Endothelial cell of umbilical vein (primary cell): ENCODE measurements around the gene ABCB6. TPM values are rescaled to one million over a fixed set of nuclear protein-coding genes. Genes with fewer than 3 reads are reported as not detected.

Experiments
- BruUV-seq: library from RNA; stranded (reverse); fragments of 400-500 nt; replicated peaks from 2 replicates; lab custom pipeline; 2021; lab: Mats Ljungman, UMichigan
- CTCF ChIA-PET: fragments of 300-600, 350-600 bp; sonication (Branson Sonifier 250); formaldehyde crosslinking; loops from one replicate; lab custom pipeline; 2021; ENCODE audit warnings: antibody characterized with exemption, inconsistent platforms; lab: Charles Lee
- POLR2A ChIA-PET: fragments of 300-600, 350-600 bp; sonication (Branson Sonifier 250); formaldehyde crosslinking; loops from one replicate; lab custom pipeline; 2021; ENCODE audit warnings: antibody characterized with exemption, inconsistent platforms; lab: Charles Lee
- DNase-seq: peaks from one replicate; pipeline ENCODE4 v3.0.0-alpha.2; 2011; ENCODE audit warnings: low read depth, low spot score
- FAIRE-seq: peaks from 2 replicates; lab custom pipeline; 2011; peaks lifted over from hg19 to GRCh38; lab: Jason Lieb, UNC
- H2AFZ ChIP-seq: 2 replicates; pipeline ENCODE4 v1.6.0; 2012; ENCODE audit warnings: low read depth, low read length, control low read depth, inconsistent platforms
- H3K27ac ChIP-seq: 2 replicates; pipeline ENCODE4 v1.5.1; 2011; ENCODE audit warnings: low read depth, mild to moderate bottlenecking, control low read depth, low read length, moderate library complexity; ENCODE audit not compliant: insufficient read depth
- H3K27me3 ChIP-seq, 2 experiments: 2 replicates each; pipeline versions ENCODE4 v1.6.0 to v1.6.1; 2011; ENCODE audit warnings: low read length in 2 of 2, mixed read lengths in 1 of 2; ENCODE audit not compliant: control insufficient read depth in 2 of 2, insufficient read depth in 2 of 2
- H3K36me3 ChIP-seq, 2 experiments: 2 replicates in 1 of 2; 3 replicates in 1 of 2; pipeline ENCODE4 v1.5.1; 2011; ENCODE audit warnings: low read length in 2 of 2, mild to moderate bottlenecking in 1 of 2, moderate library complexity in 1 of 2; ENCODE audit not compliant: control insufficient read depth in 2 of 2, insufficient read depth in 2 of 2; ENCODE audit errors: extremely low read depth in 1 of 2
- H3K4me1 ChIP-seq: 3 replicates; pipeline ENCODE4 v1.5.1; 2011; ENCODE audit warnings: mild to moderate bottlenecking, low read length; ENCODE audit not compliant: control insufficient read depth, insufficient read depth; ENCODE audit errors: extremely low read depth
- H3K4me2 ChIP-seq: 2 replicates; pipeline ENCODE4 v1.6.1; 2011; ENCODE audit warnings: low read length, control low read depth, mixed read lengths; ENCODE audit not compliant: insufficient read depth
- H3K4me3 ChIP-seq, 3 experiments: fragments of 200-600 bp in 1 of 3; sonication (generic), shearing (Covaris generic) in 1 of 3; replicated peaks in 1 of 3; 2 replicates each; pipeline ENCODE4 v1.5.1; 2011 to 2016; ENCODE audit warnings: control low read depth in 3 of 3, low read length in 3 of 3, mild to moderate bottlenecking in 2 of 3, inconsistent platforms in 1 of 3, low read depth in 1 of 3, moderate library complexity in 1 of 3; ENCODE audit not compliant: insufficient read depth in 1 of 3
- H3K79me2 ChIP-seq: 2 replicates; pipeline ENCODE4 v1.6.0; 2012; ENCODE audit warnings: low read length, inconsistent platforms; ENCODE audit not compliant: control insufficient read depth, insufficient read depth
- H3K9ac ChIP-seq: replicated peaks from 2 replicates; pipeline ENCODE3; 2011; ENCODE audit warnings: low read length, control low read depth; ENCODE audit not compliant: insufficient read depth; ENCODE audit errors: extremely low read depth
- H3K9me1 ChIP-seq: replicated peaks from 3 replicates; pipeline ENCODE4 v1.6.0; 2011; ENCODE audit warnings: mild to moderate bottlenecking, low read length; ENCODE audit not compliant: control insufficient read depth, insufficient read depth; ENCODE audit errors: extremely low read depth
- H3K9me3 ChIP-seq: replicated peaks from 2 replicates; pipeline ENCODE4 v1.5.1; 2012; ENCODE audit warnings: low read length, inconsistent platforms; ENCODE audit not compliant: control insufficient read depth, insufficient read depth
- H4K20me1 ChIP-seq: replicated peaks from 2 replicates; pipeline ENCODE3; 2011; ENCODE audit warnings: mild to moderate bottlenecking, low read length; ENCODE audit not compliant: control insufficient read depth, insufficient read depth; ENCODE audit errors: extremely low read depth
- EZH2 ChIP-seq: IDR thresholded peaks from 2 replicates; pipeline ENCODE4 v1.6.1; 2012; ENCODE audit warnings: borderline replicate concordance, low read depth, mild to moderate bottlenecking, moderate library complexity, low read length, inconsistent platforms; ENCODE audit not compliant: severe bottlenecking
- FOS ChIP-seq: IDR thresholded peaks from 2 replicates; pipeline ENCODE4 v1.6.1; 2011; ENCODE audit warnings: mild to moderate bottlenecking, low read length, moderate library complexity, borderline replicate concordance; ENCODE audit not compliant: insufficient read depth
- GATA2 ChIP-seq: IDR thresholded peaks from 2 replicates; pipeline ENCODE4 v1.7.0; 2011; ENCODE audit warnings: low read depth, mild to moderate bottlenecking, moderate library complexity, mixed read lengths, low read length; ENCODE audit not compliant: insufficient read length, insufficient read depth
- JUN ChIP-seq: IDR thresholded peaks from 2 replicates; pipeline ENCODE4 v1.6.1; 2011; ENCODE audit warnings: borderline replicate concordance, low read depth; ENCODE audit not compliant: insufficient read length, insufficient read depth
- MYC ChIP-seq: IDR thresholded peaks from one replicate; pipeline ENCODE4 v1.6.1; 2011; ENCODE audit warnings: mild to moderate bottlenecking, low read depth, low read length
- POLR2A ChIP-seq: IDR thresholded peaks from 2 replicates; pipeline ENCODE4 v1.6.1; 2012; ENCODE audit warnings: low read depth, mild to moderate bottlenecking, control low read depth, low read length
- POLR2AphosphoS5 ChIP-seq: IDR thresholded peaks from 2 replicates; pipeline ENCODE4 v1.6.1; 2012; ENCODE audit warnings: low read depth, mild to moderate bottlenecking, control low read depth, low read length, moderate library complexity; ENCODE audit not compliant: insufficient read depth
- dilution Hi-C: fragments of 300-500 bp; cut with MboI; formaldehyde crosslinking; loops from one replicate; pipeline ENCODE4 v1.15.0; 2019; ENCODE audit warnings: low sequenced_read_pairs; ENCODE audit not compliant: extremely low pct_ligation_motif_present
- intact Hi-C: fragments of 100-400 bp; cut with micrococcal nuclease; formaldehyde crosslinking; loops from one replicate; pipeline ENCODE4 v1.10.0; 2022
- polyA plus RNA-seq, 4 experiments: library from polyadenylated mRNA; depleted of rRNA in 3 of 4; stranded (reverse) in 3 of 4; unstranded in 1 of 4; fragments of >200 nt; gene quantifications; 2 replicates each; pipeline versions ENCODE4 v1.2.1 to v1.2.3, GENCODE V29; 2011 to 2012; ENCODE audit warnings: missing spikeins in 1 of 4
- total RNA-seq: library from RNA; stranded (reverse); gene quantifications from 2 replicates; pipeline ENCODE4 v1.2.3, GENCODE V29; 2021
- TF ChIP-seq, protein P1 (sequence below), 2 donors: IDR thresholded peaks; 1 replicate in 1 of 2; 2 replicates in 1 of 2; pipeline ENCODE4 v1.5.1; 2011; ENCODE audit warnings: low read length in 2 of 2, mild to moderate bottlenecking in 2 of 2, moderate library complexity in 2 of 2, control low read depth in 1 of 2, inconsistent platforms in 1 of 2, low read depth in 1 of 2; ENCODE audit not compliant: insufficient read depth in 1 of 2; ENCODE audit errors: extremely low read depth in 1 of 2
- TF ChIP-seq, protein P2 (sequence below): IDR thresholded peaks from 2 replicates; pipeline ENCODE4 v1.6.1; 2011; ENCODE audit not compliant: insufficient read depth, insufficient read length

The ABCB6 gene
- total and polyA plus RNA-seq, 2 donors (not counting 3 experiments of a cell fraction or from before 2014, with no cell fraction given), result 25.7 to 32.5 TPM

DNA sequence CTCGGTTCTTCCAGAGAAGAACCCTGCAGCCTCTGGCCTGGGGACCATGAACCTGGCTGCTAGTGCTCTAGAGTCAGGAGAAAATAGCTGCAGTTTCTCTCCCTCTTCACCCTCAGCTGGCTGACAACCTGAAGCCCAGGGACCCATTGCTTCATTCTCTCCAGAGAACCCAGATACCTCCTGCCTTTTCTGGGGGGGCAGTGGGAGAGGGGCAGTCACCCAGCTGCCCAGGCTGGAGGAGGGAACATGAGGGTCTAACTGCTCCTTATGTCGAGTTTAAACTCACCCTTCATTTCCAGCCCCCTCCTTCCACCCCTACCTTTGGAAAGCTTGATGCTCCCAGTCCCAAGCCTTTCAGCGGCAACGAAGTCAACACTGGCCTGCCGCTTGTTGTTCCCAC lies 19.8 kb downstream of the ABCB6 start:
- CTCF ChIA-PET, result interaction anchor here (1.5 kb wide), 1 partner anchor 9 kb away, joined by 6 read pairs; no protein-coding TSS in a partner anchor
- no peak for TF ChIP-seq GATA2
- no peak for TF ChIP-seq JUN
- TF ChIP-seq FOS, result no peak
- no peak for TF ChIP-seq POLR2AphosphoS5
- TF ChIP-seq POLR2A, result no peak
- no peak for TF ChIP-seq MYC
- TF ChIP-seq, protein P1, sequence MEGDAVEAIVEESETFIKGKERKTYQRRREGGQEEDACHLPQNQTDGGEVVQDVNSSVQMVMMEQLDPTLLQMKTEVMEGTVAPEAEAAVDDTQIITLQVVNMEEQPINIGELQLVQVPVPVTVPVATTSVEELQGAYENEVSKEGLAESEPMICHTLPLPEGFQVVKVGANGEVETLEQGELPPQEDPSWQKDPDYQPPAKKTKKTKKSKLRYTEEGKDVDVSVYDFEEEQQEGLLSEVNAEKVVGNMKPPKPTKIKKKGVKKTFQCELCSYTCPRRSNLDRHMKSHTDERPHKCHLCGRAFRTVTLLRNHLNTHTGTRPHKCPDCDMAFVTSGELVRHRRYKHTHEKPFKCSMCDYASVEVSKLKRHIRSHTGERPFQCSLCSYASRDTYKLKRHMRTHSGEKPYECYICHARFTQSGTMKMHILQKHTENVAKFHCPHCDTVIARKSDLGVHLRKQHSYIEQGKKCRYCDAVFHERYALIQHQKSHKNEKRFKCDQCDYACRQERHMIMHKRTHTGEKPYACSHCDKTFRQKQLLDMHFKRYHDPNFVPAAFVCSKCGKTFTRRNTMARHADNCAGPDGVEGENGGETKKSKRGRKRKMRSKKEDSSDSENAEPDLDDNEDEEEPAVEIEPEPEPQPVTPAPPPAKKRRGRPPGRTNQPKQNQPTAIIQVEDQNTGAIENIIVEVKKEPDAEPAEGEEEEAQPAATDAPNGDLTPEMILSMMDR (IDR thresholded peaks at IDR 0.05; ENCODE audit: extremely low read depth in 1 of 2, insufficient read depth in 1 of 2, low read depth in 1 of 2, low read length in 2 of 2), result no peak
- TF ChIP-seq EZH2, result no peak
- TF ChIP-seq, protein P2, sequence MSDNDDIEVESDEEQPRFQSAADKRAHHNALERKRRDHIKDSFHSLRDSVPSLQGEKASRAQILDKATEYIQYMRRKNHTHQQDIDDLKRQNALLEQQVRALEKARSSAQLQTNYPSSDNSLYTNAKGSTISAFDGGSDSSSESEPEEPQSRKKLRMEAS, result no peak
- H3K27ac ChIP-seq, result no peak overlapping the region
- no peaks in the 10 kb centered on the region for H4K20me1 ChIP-seq
- POLR2A ChIA-PET, result no interaction called here
- no peak overlapping the region for H3K4me3 ChIP-seq
- H3K9me3 ChIP-seq, result no peaks in the 10 kb centered on the region
- no peak overlapping the region for H3K9ac ChIP-seq
- no peaks in the 10 kb centered on the region for H3K9me1 ChIP-seq
- no TSS peak for BruUV-seq
- no peaks in the 10 kb centered on the region for H3K4me1 ChIP-seq
- no peak overlapping the region for H3K4me2 ChIP-seq
- DNase-seq (no peak), FAIRE-seq (no peak)
- peaks cover 2 to 5% of the 10 kb centered on the region in 2 experiments for H3K27me3 ChIP-seq
- dilution Hi-C loops (no loop called here), intact Hi-C loops (no loop called here)
- H3K36me3 ChIP-seq, result no peaks in the 10 kb centered on the region
- no peaks in the 10 kb centered on the region for H3K79me2 ChIP-seq
- no peak overlapping the region for H2AFZ ChIP-seq
